Erythroblast (primary cell): ENCODE data around the gene TTC24.
A peak's percentile ranks its signal among the peaks of the same experiment; 100 is the strongest.
"Not testable (repeated sequence)": the region's sequence is repeated elsewhere in the genome, so short reads cannot be mapped to it uniquely, and the experiment has no call there.

Experiments used
- DNase-seq, 2 experiments: peaks; one replicate each; lab custom pipeline; 2025; lab: John Stamatoyannopoulos, UW
- GATA1 ChIP-seq: IDR thresholded peaks from 2 replicates; pipeline ENCODE4 v1.6.1; 2011; ENCODE audit warnings: low read depth, mild to moderate bottlenecking, control low read depth, low read length, moderate library complexity
- POLR2A ChIP-seq: IDR thresholded peaks from 2 replicates; pipeline ENCODE4 v1.6.1; 2011; ENCODE audit warnings: mild to moderate bottlenecking, low read length

TTC24 gene

DNA sequence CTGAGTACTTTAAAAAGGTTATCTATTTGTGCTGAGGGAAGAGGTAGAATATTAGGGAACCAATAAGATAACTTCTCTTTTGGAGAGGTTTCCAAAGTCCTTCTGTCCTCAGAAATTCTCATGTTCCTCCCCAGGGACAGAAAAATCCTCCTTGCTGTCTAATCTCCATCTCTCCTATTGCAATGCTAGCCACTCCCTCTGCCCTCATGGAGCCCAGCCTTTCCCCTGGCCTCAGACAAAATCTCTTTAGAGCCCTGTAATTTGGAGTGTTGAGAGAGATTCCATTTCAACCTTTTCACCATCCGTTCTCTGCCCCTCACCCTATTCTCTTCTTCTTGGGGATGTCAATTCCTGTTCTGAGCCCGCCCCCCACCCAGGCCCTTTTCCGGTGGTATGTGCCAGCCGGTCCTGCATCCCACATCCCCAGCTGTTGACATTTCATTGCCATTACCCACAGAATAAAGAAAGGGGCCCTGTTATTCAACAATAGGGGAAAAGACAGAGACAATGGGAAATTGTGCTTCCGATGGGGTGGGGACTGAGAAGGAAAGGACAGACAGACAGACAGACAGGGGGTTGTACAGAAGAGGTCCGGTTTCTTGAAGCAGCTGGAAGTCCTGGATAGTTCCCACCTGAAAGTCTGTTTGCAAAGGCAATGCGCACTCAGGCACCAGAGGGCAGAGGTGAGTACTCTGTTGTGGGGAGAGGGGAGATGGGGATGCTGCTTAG, 39.5 kb downstream of the TTC24 start, which contains the start of gene HAPLN2:
Gene HAPLN2, plus strand, starts transcription at position 563 of the 729 bp plus-strand sequence. CDS start 4,076 bp downstream, outside the sequence.
- DNase-seq, result peak in 1 of 2 experiments; percentile 15
- TF ChIP-seq GATA1 (no peak), POLR2A (no peak)

- DNase-seq, result no peak
- TF ChIP-seq GATA1 (no peak), POLR2A (no peak)
Observed at GRCh38 chr1:156619582-156619955, 40.0 kb downstream of the TTC24 start.

GRCh38 chr1:156622581-156623297, 43.2 kb downstream of the TTC24 start:
- no peak for DNase-seq
- TF ChIP-seq GATA1 (no peak), POLR2A (no peak)

- DNase-seq, result peak; percentile 37 to 40
- TF ChIP-seq GATA1 (no peak), POLR2A (no peak)
Observed at GRCh38 chr1:156623946-156624813, 44.7 kb downstream of the TTC24 start.

GRCh38 chr1:156624814-156625435, 45.4 kb downstream of the TTC24 start:
- DNase-seq, result no peak
- TF ChIP-seq GATA1, result no peak
- TF ChIP-seq POLR2A, result no peak

GRCh38 chr1:156625436-156626078, 46.0 kb downstream of the TTC24 start:
- peak; percentile 44 to 72 for DNase-seq
- no peak for TF ChIP-seq GATA1
- TF ChIP-seq POLR2A, result no peak

DNA sequence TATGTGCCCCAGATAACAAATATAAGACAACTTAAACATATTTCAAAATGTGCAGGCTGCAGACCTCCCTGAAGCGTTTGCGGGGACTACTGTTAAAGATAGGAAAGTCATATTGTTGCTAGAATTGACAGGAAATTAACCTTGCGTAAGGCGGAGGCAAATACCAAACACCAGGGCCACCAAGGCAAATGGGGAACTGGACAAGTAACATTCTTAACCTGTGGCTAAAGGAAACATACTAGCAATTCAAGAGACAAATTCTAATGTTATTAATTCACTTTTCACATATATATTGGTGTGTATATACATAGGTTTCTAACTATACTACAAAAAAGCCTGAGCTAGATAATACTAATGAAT, 46.5 kb downstream of the TTC24 start:
- TF ChIP-seq POLR2A (no peak), GATA1 (no peak)
- no peak for DNase-seq

DNA sequence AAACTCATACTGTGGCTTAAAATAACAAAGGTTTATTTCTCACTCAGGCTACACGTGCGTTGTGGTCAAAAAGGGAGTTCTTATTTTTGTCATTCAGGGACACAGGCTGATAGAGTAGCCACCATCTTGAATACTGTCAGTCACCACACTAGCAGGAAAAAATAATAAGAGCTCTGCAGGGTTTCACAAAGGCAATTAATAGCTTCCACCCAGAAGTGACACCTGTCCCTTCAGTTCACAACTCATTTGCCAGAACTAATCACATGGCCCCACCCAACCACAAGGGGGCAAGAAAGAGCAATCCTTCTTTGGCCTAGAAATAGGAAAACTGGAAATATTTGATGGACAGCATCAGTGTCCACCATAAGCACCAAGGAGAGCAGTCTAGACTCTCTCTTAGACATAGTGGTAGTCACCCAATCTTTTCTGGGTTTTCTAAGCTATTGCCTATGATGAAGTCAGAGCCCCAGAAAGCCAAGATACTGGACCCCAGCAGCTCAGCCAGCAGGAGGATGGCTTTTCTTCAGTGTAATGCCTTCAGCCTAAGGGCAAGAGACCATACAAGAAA, 47.9 kb downstream of the TTC24 start:
- peak; percentile 39 to 63 for DNase-seq
- TF ChIP-seq GATA1 (no peak), POLR2A (no peak)

GRCh38 chr1:156629823-156630449, 50.4 kb downstream of the TTC24 start:
- DNase-seq, result no peak
- TF ChIP-seq POLR2A, result no peak
- no peak for TF ChIP-seq GATA1

DNA sequence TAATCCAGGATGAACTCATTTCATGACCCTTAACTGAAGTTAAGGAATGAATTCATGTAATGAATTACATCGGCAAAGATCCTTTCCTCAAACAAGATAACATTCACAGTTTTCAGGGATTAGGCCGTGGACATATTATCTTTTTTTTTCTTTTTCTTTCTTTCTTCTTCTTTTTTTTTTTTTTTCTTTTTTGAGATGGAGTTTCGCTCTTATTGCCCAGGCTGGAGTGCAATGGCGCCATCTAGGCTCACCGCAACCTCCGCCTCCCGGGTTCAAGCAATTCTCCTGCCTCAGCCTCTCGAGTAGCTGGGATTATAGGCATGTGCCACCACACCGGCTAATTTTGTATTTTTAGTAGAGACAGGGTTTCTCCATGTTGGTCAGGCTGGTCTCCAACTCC, 51.6 kb downstream of the TTC24 start:
- not testable (repeated sequence) for DNase-seq

GRCh38 chr1:156632355-156632754, 52.8 kb downstream of the TTC24 start:
- TF ChIP-seq GATA1, result no peak
- TF ChIP-seq POLR2A, result no peak
- no peak for DNase-seq
